ENCODE results near the gene SLBP. TPM values are rescaled to one million over a fixed set of nuclear protein-coding genes. Genes with fewer than 3 reads are reported as not detected.

Gene SLBP
- total RNA-seq, 1 donor from 2014 or later, result 23.5 TPM

DNA sequence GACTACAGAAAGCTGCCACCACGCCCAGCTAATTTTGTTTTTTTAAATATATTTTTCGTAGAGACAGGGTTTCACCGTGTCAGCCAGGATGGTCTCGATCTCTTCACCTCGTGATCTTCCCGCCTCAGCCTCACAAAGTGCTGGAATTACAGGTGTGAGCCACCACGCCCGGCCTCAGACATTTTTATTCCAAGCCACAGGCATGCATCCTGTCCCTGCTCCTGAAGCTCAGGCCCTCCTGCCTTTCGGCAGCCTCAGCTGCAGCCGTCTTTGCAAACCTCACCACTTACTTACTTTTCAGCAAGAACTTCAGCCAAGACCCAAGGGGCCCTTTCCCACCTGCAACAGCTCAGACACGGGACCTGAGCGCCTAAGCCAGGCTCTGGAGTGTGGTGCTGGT is 54.0 kb downstream of the SLBP start:
- Histone ChIP-seq H3K9me3 (ENCODE audit: control insufficient read depth in 3 of 3, low read length in 3 of 3) (no peaks in the 10 kb centered on the region), H3K27me3 (ENCODE audit: control insufficient read depth in 3 of 3, insufficient read depth in 3 of 3, low read length in 3 of 3) (no peaks in the 10 kb centered on the region), H3K4me1 (ENCODE audit: control insufficient read depth in 3 of 3, insufficient read depth in 3 of 3, low read length in 3 of 3) (no peaks in the 10 kb centered on the region), H3K4me3 (ENCODE audit: low read length in 3 of 3) (no peak overlapping the region), H3K27ac (ENCODE audit: low read depth, low read length) (no peak overlapping the region), H3K9ac (ENCODE audit: low read depth in 1 of 3, low read length in 3 of 3) (no peak overlapping the region), H3K36me3 (ENCODE audit: control insufficient read depth in 3 of 3, insufficient read depth in 3 of 3, low read length in 3 of 3) (peaks cover 0 to 6% (median 0%) of the 10 kb centered on the region in 3 donors)

DNA sequence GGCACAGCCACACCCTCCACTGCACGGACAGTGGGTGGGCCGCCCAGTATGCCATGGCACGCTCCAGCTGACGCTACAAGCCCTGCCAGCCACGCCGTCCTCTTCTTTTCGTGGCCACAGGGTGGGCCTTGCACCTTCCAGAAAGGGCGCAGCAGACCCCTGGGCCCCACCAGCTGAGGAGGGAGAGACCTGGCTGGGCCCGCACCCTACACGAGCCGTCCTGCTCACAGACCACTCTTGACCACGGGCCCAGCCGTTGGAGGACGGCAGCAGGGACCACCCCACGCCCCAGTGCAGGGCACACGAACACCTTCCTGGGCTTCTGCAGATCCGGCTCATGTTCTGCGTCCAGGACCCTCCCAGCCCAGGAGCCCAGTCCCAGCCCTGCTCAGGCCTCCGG is 55.1 kb downstream of the SLBP start:
- Histone ChIP-seq H3K9me3 (ENCODE audit: control insufficient read depth in 3 of 3, low read length in 3 of 3) (no peaks in the 10 kb centered on the region), H3K4me1 (ENCODE audit: control insufficient read depth in 3 of 3, insufficient read depth in 3 of 3, low read length in 3 of 3) (no peaks in the 10 kb centered on the region), H3K9ac (ENCODE audit: low read depth in 1 of 3, low read length in 3 of 3) (no peak overlapping the region), H3K4me3 (ENCODE audit: low read length in 3 of 3) (no peak overlapping the region), H3K36me3 (ENCODE audit: control insufficient read depth in 3 of 3, insufficient read depth in 3 of 3, low read length in 3 of 3) (peaks cover 0 to 6% (median 0%) of the 10 kb centered on the region in 3 donors), H3K27ac (ENCODE audit: low read depth, low read length) (no peak overlapping the region), H3K27me3 (ENCODE audit: control insufficient read depth in 3 of 3, insufficient read depth in 3 of 3, low read length in 3 of 3) (no peaks in the 10 kb centered on the region)

DNA sequence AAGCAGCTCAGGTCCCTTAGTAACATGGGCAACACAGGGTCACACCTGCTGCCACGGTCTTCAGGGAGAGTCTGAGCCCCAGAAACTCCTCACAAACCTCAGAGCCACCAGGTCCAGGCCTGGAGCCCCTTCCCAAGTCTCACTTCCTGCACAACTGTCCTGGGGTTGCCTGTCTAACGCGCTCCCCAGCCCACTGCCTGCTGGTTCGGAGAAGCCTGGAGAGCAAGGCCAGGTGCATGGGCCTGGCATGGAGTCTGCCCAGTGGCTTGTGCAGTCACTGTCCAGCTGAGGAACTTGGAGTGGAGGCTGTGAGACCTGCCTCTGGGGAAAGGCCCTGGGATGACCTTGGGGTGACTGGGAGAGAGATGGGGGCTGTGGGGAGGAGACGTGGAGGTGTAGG is 56.0 kb downstream of the SLBP start:
- no peak overlapping the region for H3K9ac ChIP-seq (ENCODE audit: low read depth in 1 of 3, low read length in 3 of 3)
- no peak overlapping the region for H3K4me3 ChIP-seq (ENCODE audit: low read length in 3 of 3)
- H3K36me3 ChIP-seq (ENCODE audit: control insufficient read depth in 3 of 3, insufficient read depth in 3 of 3, low read length in 3 of 3), result peaks cover 0 to 6% (median 0%) of the 10 kb centered on the region in 3 donors
- no peaks in the 10 kb centered on the region for H3K4me1 ChIP-seq (ENCODE audit: control insufficient read depth in 3 of 3, insufficient read depth in 3 of 3, low read length in 3 of 3)
- H3K9me3 ChIP-seq (ENCODE audit: control insufficient read depth in 3 of 3, low read length in 3 of 3), result no peaks in the 10 kb centered on the region
- no peaks in the 10 kb centered on the region for H3K27me3 ChIP-seq (ENCODE audit: control insufficient read depth in 3 of 3, insufficient read depth in 3 of 3, low read length in 3 of 3)
- H3K27ac ChIP-seq (ENCODE audit: low read depth, low read length), result no peak overlapping the region

DNA sequence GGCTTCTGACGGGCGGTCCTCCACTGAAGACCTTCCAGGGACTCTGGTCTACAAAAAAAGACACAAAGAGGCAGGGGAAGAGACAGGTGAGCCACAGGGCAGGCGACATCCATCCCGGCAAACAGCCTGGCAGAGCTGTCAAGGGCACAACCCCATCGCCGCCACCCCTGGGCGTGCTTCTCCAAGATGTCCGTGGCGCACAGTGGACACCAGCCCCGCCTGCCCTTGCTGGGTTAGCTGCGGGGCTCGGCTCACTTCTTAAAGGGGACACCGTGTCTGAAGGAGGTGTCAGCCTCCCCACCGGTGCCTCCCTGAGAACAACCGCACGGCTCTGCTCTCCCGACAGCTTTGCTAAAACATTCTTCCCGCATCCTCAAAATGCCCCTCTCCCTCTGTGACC is 56.4 kb downstream of the SLBP start:
- Histone ChIP-seq H3K9me3 (ENCODE audit: control insufficient read depth in 3 of 3, low read length in 3 of 3) (no peaks in the 10 kb centered on the region), H3K4me1 (ENCODE audit: control insufficient read depth in 3 of 3, insufficient read depth in 3 of 3, low read length in 3 of 3) (no peaks in the 10 kb centered on the region), H3K36me3 (ENCODE audit: control insufficient read depth in 3 of 3, insufficient read depth in 3 of 3, low read length in 3 of 3) (peaks cover 0 to 6% (median 0%) of the 10 kb centered on the region in 3 donors), H3K27me3 (ENCODE audit: control insufficient read depth in 3 of 3, insufficient read depth in 3 of 3, low read length in 3 of 3) (no peaks in the 10 kb centered on the region), H3K4me3 (ENCODE audit: low read length in 3 of 3) (no peak overlapping the region), H3K27ac (ENCODE audit: low read depth, low read length) (no peak overlapping the region), H3K9ac (ENCODE audit: low read depth in 1 of 3, low read length in 3 of 3) (no peak overlapping the region)

DNA sequence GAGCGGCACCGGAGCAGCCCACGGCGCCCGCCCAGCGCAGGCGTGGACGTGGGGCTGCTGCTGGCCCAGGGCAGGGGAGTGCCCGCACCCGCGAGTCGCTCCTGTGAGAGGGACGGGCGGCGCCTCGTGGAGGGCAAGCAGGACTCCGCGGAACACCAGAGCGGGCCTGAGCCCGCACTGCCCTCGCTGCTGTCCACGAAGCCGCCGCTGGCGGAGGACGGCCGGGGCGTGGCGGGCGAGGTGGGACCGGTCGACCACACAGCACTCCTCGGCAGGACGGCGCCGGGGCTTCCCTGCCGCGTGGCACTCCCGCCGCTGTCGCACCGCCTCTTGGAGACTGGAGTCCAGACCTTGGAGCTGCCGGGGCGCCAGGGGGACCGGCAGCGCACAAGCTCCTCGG is 57.0 kb downstream of the SLBP start:
- Histone ChIP-seq H3K9me3 (ENCODE audit: control insufficient read depth in 3 of 3, low read length in 3 of 3) (no peaks in the 10 kb centered on the region), H3K4me3 (ENCODE audit: low read length in 3 of 3) (no peak overlapping the region)

DNA sequence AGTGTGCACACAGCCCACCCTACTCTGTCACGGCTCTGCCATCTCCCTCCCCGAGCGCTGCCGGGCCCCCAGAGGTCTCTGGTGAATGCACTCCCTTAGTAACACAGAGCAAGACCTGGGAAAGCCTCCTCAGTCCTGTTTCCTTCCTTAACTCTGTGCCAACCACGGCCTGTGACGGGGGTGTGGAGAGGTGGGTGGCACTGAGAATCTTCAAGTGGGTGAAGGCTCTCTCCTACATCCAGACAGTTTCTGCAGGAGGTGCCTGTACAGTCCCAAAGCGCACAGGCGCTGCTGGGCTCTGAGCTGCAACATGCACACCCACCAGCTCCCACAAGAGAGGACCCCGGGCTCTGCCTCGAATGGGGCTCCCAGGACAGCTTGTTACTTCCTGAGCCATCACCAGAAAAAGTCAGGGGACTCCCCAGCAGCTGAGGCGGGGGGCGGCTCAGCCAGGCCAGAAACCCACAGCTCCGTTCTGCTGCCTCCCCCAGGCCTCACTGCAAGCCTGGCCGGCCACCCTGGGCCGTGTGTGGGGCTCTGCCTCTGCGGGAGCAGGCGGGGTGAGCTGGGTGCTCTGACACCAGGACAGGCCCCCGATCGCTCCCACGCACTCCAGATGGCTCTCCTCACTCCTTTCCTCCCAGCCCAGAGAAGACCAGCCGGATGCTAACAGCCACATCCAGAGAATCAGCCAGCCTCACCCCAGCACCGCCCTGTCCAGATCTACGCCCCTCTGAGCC is 57.7 kb downstream of the SLBP start:
- Histone ChIP-seq H3K27me3 (ENCODE audit: control insufficient read depth in 3 of 3, insufficient read depth in 3 of 3, low read length in 3 of 3) (no peaks in the 10 kb centered on the region), H3K27ac (ENCODE audit: low read depth, low read length) (no peak overlapping the region)

More for the DNA sequence above, 57.0 kb downstream of the SLBP start:
- Histone ChIP-seq H3K36me3 (ENCODE audit: control insufficient read depth in 3 of 3, insufficient read depth in 3 of 3, low read length in 3 of 3) (peaks cover 0 to 6% (median 0%) of the 10 kb centered on the region in 3 donors), H3K27ac (ENCODE audit: low read depth, low read length) (no peak overlapping the region), H3K4me1 (ENCODE audit: control insufficient read depth in 3 of 3, insufficient read depth in 3 of 3, low read length in 3 of 3) (no peaks in the 10 kb centered on the region), H3K9ac (ENCODE audit: low read depth in 1 of 3, low read length in 3 of 3) (no peak overlapping the region), H3K27me3 (ENCODE audit: control insufficient read depth in 3 of 3, insufficient read depth in 3 of 3, low read length in 3 of 3) (no peaks in the 10 kb centered on the region)

DNA sequence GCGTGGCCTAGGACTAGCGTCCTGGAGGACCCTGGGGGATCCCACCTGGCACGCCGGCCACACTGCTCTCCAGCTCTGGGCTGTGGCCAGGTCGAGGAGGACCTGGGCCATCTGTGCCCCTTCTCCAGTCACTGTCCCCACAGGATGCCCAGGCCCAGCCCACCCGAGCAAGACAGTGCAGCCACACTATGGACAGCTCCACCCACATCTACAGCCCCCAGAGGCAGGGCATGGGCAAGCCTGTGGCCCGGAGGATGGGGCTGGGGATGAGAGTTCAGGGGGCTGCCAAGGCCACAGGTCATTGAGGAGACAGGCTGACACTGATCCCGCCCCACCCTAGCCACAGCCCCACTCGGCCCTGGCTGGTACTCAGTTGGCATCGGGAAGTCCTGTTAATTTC is 58.3 kb downstream of the SLBP start:
- Histone ChIP-seq H3K27ac (ENCODE audit: low read depth, low read length) (no peak overlapping the region), H3K36me3 (ENCODE audit: control insufficient read depth in 3 of 3, insufficient read depth in 3 of 3, low read length in 3 of 3) (peaks cover 0 to 6% (median 0%) of the 10 kb centered on the region in 3 donors), H3K9ac (ENCODE audit: low read depth in 1 of 3, low read length in 3 of 3) (no peak overlapping the region), H3K4me1 (ENCODE audit: control insufficient read depth in 3 of 3, insufficient read depth in 3 of 3, low read length in 3 of 3) (no peaks in the 10 kb centered on the region), H3K27me3 (ENCODE audit: control insufficient read depth in 3 of 3, insufficient read depth in 3 of 3, low read length in 3 of 3) (no peaks in the 10 kb centered on the region), H3K9me3 (ENCODE audit: control insufficient read depth in 3 of 3, low read length in 3 of 3) (no peaks in the 10 kb centered on the region), H3K4me3 (ENCODE audit: low read length in 3 of 3) (no peak overlapping the region)

More for the DNA sequence above, 57.7 kb downstream of the SLBP start:
- no peak overlapping the region for H3K4me3 ChIP-seq (ENCODE audit: low read length in 3 of 3)
- no peaks in the 10 kb centered on the region for H3K9me3 ChIP-seq (ENCODE audit: control insufficient read depth in 3 of 3, low read length in 3 of 3)
- no peak overlapping the region for H3K9ac ChIP-seq (ENCODE audit: low read depth in 1 of 3, low read length in 3 of 3)
- H3K36me3 ChIP-seq (ENCODE audit: control insufficient read depth in 3 of 3, insufficient read depth in 3 of 3, low read length in 3 of 3), result peaks cover 0 to 6% (median 0%) of the 10 kb centered on the region in 3 donors
- no peaks in the 10 kb centered on the region for H3K4me1 ChIP-seq (ENCODE audit: control insufficient read depth in 3 of 3, insufficient read depth in 3 of 3, low read length in 3 of 3)

DNA sequence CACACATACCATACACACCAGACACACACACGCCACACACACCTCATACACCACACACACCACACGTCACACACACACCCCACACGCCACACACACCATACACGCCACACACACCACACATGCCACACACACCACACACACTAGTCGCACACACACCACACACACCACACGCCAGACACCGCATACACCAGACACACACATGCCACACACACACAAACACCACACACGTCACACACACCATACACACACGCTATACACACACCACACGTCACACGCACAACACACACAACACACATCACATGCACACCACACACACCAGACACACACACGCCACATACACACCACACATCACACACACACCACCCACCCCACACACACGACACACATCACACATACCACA is 60.0 kb downstream of the SLBP start:
- H3K36me3 ChIP-seq (ENCODE audit: control insufficient read depth in 3 of 3, insufficient read depth in 3 of 3, low read length in 3 of 3), result peaks cover 0 to 4% (median 0%) of the 10 kb centered on the region in 3 donors
- H3K9ac ChIP-seq (ENCODE audit: low read depth in 1 of 3, low read length in 3 of 3), result no peak overlapping the region
- no peaks in the 10 kb centered on the region for H3K9me3 ChIP-seq (ENCODE audit: control insufficient read depth in 3 of 3, low read length in 3 of 3)
- no peaks in the 10 kb centered on the region for H3K4me1 ChIP-seq (ENCODE audit: control insufficient read depth in 3 of 3, insufficient read depth in 3 of 3, low read length in 3 of 3)
- H3K27ac ChIP-seq (ENCODE audit: low read depth, low read length), result no peak overlapping the region
- H3K4me3 ChIP-seq (ENCODE audit: low read length in 3 of 3), result no peak overlapping the region
- no peaks in the 10 kb centered on the region for H3K27me3 ChIP-seq (ENCODE audit: control insufficient read depth in 3 of 3, insufficient read depth in 3 of 3, low read length in 3 of 3)

DNA sequence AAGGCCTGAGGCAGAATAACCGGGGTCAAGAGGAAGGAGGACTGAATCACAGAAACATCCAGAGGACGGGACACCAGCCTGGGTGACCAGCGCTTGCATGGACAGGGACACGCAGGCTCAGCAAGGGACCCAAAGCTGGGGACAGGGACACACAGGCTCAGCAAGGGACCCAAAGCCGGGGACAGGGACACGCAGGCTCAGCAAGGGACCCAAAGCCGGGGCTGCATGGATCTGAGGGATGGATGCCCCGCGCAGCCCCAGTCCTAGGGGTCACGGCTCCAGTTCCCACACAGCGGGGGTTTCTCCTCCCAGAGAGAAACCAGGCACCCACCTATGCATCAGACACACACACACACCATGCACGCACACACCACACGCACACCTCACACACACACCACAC is 60.5 kb downstream of the SLBP start:
- H3K27ac ChIP-seq (ENCODE audit: low read depth, low read length), result no peak overlapping the region
- H3K4me3 ChIP-seq (ENCODE audit: low read length in 3 of 3), result no peak overlapping the region
- no peaks in the 10 kb centered on the region for H3K4me1 ChIP-seq (ENCODE audit: control insufficient read depth in 3 of 3, insufficient read depth in 3 of 3, low read length in 3 of 3)
- H3K27me3 ChIP-seq (ENCODE audit: control insufficient read depth in 3 of 3, insufficient read depth in 3 of 3, low read length in 3 of 3), result no peaks in the 10 kb centered on the region
- H3K36me3 ChIP-seq (ENCODE audit: control insufficient read depth in 3 of 3, insufficient read depth in 3 of 3, low read length in 3 of 3), result peaks cover 0 to 4% (median 0%) of the 10 kb centered on the region in 3 donors
- H3K9me3 ChIP-seq (ENCODE audit: control insufficient read depth in 3 of 3, low read length in 3 of 3), result no peaks in the 10 kb centered on the region
- no peak overlapping the region for H3K9ac ChIP-seq (ENCODE audit: low read depth in 1 of 3, low read length in 3 of 3)

DNA sequence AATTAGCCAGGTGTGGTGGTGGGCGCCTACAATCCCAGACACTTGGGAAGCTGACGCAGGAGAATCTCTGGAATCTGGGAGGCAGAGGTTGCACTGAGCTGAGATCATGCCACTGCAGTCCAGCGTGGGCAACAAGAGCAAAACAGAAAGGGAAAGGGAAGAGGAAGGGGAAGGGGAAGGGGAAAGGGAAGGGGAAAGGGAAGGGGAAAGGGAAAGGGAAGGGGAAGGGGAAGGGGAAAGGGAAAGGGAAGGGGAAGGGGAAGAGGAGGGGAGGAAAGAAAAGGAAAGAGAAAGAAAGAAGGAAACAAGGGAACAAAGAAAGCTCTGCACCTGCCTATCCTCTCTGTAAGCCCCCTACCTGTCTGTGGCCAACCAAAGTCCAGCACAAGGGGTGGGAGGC is 63.2 kb downstream of the SLBP start:
- Histone ChIP-seq H3K27ac (ENCODE audit: low read depth, low read length) (no peak overlapping the region), H3K36me3 (ENCODE audit: control insufficient read depth in 3 of 3, insufficient read depth in 3 of 3, low read length in 3 of 3) (no peaks in the 10 kb centered on the region), H3K9me3 (ENCODE audit: control insufficient read depth in 3 of 3, low read length in 3 of 3) (no peaks in the 10 kb centered on the region), H3K9ac (ENCODE audit: low read depth in 1 of 3, low read length in 3 of 3) (no peak overlapping the region), H3K27me3 (ENCODE audit: control insufficient read depth in 3 of 3, insufficient read depth in 3 of 3, low read length in 3 of 3) (no peaks in the 10 kb centered on the region), H3K4me3 (ENCODE audit: low read length in 3 of 3) (no peak overlapping the region), H3K4me1 (ENCODE audit: control insufficient read depth in 3 of 3, insufficient read depth in 3 of 3, low read length in 3 of 3) (peaks cover 0 to 5% (median 0%) of the 10 kb centered on the region in 3 donors)
